ENCODE data around the gene GNB1L. TPM values are rescaled to one million over a fixed set of nuclear protein-coding genes. Genes with fewer than 3 reads are reported as not detected.

Gene GNB1L
- total RNA-seq, 2 experiments from 2014 or later: 7.6 to 12.4 TPM

DNA sequence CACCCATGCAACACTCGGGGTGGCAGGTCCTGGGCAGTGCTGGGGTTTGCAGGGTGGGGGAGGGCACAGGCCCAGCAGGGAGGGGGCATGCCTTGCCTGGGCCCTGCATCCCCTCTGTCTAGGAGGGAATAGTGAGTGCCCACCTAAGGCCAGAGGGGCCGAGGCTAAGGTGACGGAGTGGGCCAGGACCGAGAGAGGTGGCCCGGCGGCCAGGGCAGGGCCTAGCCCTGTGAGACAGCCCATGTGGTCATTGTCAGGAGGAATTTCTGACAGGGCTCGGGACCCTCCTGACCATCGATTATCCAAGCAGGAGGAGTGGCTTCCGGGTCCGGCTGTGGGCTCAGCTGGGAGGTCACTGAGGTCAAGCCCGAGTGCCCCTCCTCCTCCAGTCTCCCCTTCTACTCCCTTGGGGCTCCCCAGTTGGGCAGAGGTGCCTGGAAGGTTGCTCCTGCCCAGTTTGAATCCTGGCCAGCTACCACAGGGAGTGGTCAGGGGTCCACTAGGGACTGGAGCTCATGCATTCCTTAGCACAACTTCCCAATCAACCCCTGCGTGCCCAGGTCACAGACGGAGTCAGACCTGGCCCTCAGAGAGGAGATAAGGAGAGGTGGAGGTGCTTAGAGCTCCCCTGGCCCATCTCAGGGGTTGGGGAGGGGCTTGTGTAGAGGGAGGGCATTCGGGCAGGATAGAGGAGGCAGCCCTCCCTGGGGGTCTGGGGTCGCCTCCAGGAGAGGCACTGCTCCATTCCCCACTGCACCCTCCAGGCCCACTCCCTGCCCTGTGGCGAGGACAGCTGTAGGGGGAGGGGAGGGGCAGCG lies 116.6 kb downstream of the GNB1L start:
- Mint-ChIP-seq H3K4me3 (no peak overlapping the region), H3K27me3 (no peaks in the 10 kb centered on the region), H3K27ac (no peak overlapping the region), H3K9me3 (ENCODE audit: low read depth) (no peaks in the 10 kb centered on the region), H3K36me3 (ENCODE audit: low read depth) (no peaks in the 10 kb centered on the region), H3K4me1 (no peaks in the 10 kb centered on the region)
- ATAC-seq (no peak), DNase-seq (no peak)
- intact Hi-C loops (cut with DNase I, micrococcal nuclease): no loop called here
- POLR2A ChIA-PET: no interaction called here
- CTCF ChIA-PET: no interaction called here

DNA sequence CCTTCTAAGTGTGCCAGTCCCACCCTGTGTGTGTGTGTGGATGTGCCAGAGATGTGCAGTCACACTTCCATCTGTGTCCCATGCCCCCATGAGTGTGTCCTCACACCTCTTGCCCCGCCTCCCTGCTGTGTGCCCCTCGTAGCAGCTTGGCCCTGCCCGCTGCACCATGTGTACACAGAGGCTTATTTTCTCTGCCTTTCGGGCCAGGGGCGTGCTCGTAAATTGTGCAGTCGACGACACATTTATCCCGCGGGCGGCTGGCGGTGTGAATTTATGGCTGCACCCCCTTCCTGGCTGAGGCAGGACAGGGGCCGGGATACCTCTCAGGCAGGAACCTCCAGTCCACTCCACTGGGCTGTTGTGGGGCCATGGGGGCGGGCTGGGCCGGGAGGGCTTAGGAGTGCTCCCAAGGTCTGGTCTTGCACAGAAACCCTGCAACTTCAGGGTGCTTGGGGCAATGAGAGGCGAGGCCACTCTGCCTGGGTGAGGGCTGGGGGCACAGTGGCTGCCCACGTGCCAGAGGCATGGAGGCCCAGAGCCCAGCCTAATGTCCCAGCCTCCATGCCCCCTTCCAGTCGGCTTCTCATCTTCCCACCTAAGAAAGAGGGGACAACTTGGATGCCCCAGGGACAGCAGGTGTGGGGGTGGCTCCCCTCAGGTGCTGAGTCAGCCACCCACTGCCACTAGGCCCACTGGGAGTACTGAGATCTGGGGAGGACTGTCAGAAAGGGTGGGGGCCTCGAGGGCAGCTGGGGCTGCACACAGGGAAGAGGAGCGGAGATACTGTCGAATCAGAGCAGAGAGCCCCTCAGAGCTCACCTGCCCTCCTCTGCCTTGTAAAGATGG lies 118.8 kb downstream of the GNB1L start:
- Mint-ChIP-seq H3K36me3 (ENCODE audit: low read depth) (no peaks in the 10 kb centered on the region), H3K9me3 (ENCODE audit: low read depth) (no peaks in the 10 kb centered on the region), H3K27ac (no peak overlapping the region), H3K4me1 (no peaks in the 10 kb centered on the region), H3K4me3 (no peak overlapping the region), H3K27me3 (no peaks in the 10 kb centered on the region)
- POLR2A ChIA-PET: no interaction called here
- CTCF ChIA-PET: no interaction called here
- ATAC-seq: no peak
- no peak for DNase-seq
- intact Hi-C loops (cut with DNase I, micrococcal nuclease): no loop called here

DNA sequence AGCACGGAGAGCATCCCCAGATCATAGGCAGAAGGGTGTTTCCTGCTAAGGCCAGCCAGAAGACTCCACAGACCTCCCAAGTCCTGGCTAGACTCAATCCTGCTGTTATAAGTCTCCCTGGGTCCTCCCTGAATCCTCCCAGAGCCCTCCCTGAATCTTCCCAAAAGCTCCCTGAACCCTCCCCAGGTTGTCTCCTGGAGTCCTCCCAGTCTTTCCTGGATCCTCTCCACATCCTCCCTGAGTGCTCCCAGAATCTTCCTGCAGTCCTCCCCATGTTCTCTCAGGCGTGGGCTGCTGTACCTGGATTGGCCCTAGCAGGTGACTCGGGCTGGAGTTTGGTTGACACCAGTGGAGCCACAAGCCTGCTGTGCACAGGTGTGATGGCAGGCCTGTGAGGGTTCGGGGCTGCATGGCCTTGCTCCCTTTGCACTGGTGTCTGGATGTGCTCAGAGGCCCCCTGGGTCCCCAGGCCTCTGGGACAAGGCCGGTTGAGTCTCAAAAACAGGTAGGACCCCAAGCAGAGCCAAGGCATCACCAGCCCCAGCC lies 119.8 kb downstream of the GNB1L start:
- CTCF ChIA-PET: no interaction called here

DNA sequence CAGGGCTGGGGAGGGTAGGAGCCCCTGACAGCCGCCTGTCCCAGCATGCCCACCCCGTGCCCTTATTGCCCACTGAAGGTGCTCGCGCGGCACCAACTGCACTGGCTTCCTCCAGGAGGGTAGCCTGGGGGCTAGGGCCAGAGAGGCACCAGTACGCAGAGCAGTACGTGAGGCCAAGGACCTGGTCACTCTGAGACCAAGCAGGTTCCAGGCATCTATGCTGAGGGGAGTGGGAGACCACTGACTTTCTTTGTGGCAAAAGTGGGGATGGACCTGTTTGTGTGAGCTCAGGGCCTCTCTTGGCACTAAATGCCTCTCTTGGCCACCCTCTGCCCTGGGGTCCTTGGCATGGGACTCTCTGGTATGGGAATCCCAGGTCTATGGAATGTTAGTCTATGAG lies 120.5 kb downstream of the GNB1L start:
- DNase-seq: no peak
- intact Hi-C loops (cut with DNase I, micrococcal nuclease): loop anchor here (5.0 kb wide), 3 partner anchors 33 to 283 kb away; partner anchors contain the start of gene ARVCF (in 1 of the 2)
- H3K4me3 Mint-ChIP-seq: no peak overlapping the region

More for the DNA sequence above, 119.8 kb downstream of the GNB1L start:
- Mint-ChIP-seq H3K27me3 (no peaks in the 10 kb centered on the region), H3K36me3 (ENCODE audit: low read depth) (no peaks in the 10 kb centered on the region), H3K4me3 (no peak overlapping the region), H3K4me1 (no peaks in the 10 kb centered on the region), H3K27ac (no peak overlapping the region), H3K9me3 (ENCODE audit: low read depth) (no peaks in the 10 kb centered on the region)
- intact Hi-C loops (cut with DNase I, micrococcal nuclease): loop anchor here (5.0 kb wide), 3 partner anchors 32 to 282 kb away; partner anchors contain the start of gene ARVCF (in 1 of the 2)
- ATAC-seq (no peak), DNase-seq (no peak)
- POLR2A ChIA-PET: no interaction called here

DNA sequence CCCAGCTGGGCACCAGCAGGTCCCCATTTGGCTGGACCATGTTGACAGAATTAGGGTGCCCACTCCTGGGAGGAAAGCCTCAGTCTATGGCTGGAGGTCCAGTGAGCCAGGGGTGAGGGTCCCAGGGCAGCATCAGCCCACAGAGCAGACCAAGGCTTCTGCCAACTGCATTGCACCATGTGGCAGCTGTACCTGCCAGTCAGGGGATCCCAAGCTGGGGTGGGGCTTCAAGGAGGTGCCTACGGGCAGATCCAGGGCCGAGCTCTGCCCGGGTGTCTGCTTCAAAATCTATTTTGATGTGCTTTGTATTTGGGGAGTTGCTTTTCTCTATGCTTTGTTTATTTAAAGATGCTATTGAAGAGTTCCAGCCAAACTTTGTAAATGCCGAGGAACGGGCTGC lies 120.9 kb downstream of the GNB1L start:
- no peak for DNase-seq
- Mint-ChIP-seq H3K4me3 (no peak overlapping the region), H3K27me3 (no peaks in the 10 kb centered on the region), H3K4me1 (no peaks in the 10 kb centered on the region), H3K36me3 (ENCODE audit: low read depth) (no peaks in the 10 kb centered on the region), H3K9me3 (ENCODE audit: low read depth) (no peaks in the 10 kb centered on the region), H3K27ac (no peak overlapping the region)
- POLR2A ChIA-PET: no interaction called here
- intact Hi-C loops (cut with DNase I, micrococcal nuclease): loop anchor here (5.0 kb wide), 3 partner anchors 34 to 284 kb away; partner anchors contain the start of gene ARVCF (in 1 of the 2)
- CTCF ChIA-PET: interaction anchor here (0.6 to 5.3 kb wide), 3 partner anchors 87 to 182 kb away, joined by 4 to 83 read pairs (median 5); no protein-coding TSS in a partner anchor
- ATAC-seq: no peak

More for the DNA sequence above, 120.5 kb downstream of the GNB1L start:
- no peaks in the 10 kb centered on the region for H3K27me3 Mint-ChIP-seq
- H3K4me1 Mint-ChIP-seq: no peaks in the 10 kb centered on the region
- H3K36me3 Mint-ChIP-seq (ENCODE audit: low read depth): no peaks in the 10 kb centered on the region
- no peak for ATAC-seq
- CTCF ChIA-PET: interaction anchor here (0.6 to 5.3 kb wide), 2 partner anchors 178 to 182 kb away, joined by 5 to 83 read pairs; no protein-coding TSS in a partner anchor
- H3K9me3 Mint-ChIP-seq (ENCODE audit: low read depth): no peaks in the 10 kb centered on the region
- H3K27ac Mint-ChIP-seq: no peak overlapping the region
- POLR2A ChIA-PET: no interaction called here

Other genes with a start within 250 kb of the GNB1L start
- 1 to 10 TPM in 1 of 2 experiments, under 1 TPM in 1; 0.94 to 1.5 TPM for gene SEPTIN5, start 140.4 kb downstream of the GNB1L start, total RNA-seq
- not detected for gene GP1BB, start 131.3 kb downstream of the GNB1L start, total RNA-seq
- gene TBX1, start 94.1 kb downstream of the GNB1L start, total RNA-seq: not detected
- 10 to 100 TPM; 14.9 to 15.6 TPM for gene RTL10, start within 50 bp of the GNB1L start, total RNA-seq
- gene COMT, start 86.9 kb upstream of the GNB1L start, total RNA-seq: 10 to 100 TPM; 63.5 to 78.5 TPM
- gene TXNRD2, start 86.9 kb upstream of the GNB1L start, total RNA-seq: 10 to 100 TPM; 24.1 to 25.3 TPM
- gene ARVCF, start 161.9 kb upstream of the GNB1L start, total RNA-seq: 1 to 10 TPM; 1.3 to 2.1 TPM
- 10 to 100 TPM; 20.3 to 22.8 TPM for gene TANGO2, start 166.2 kb upstream of the GNB1L start, total RNA-seq
- gene DGCR8, start 225.4 kb upstream of the GNB1L start, total RNA-seq: 10 to 100 TPM; 31.8 to 32.3 TPM

Measured in activated CD4-positive, alpha-beta T cell treated with anti-CD3 and anti-CD28 coated beads for 36 hours (primary cell).